Stimulated activated naive CD8-positive, alpha-beta T cell treated with anti-CD3 and anti-CD28 coated beads, Interleukin-15, amount 100 ng/mL, for 72 hours (primary cell): ENCODE measurements around the gene FKBP14.

Source experiments
- ATAC-seq: fragments of 150-1000 bp; cut with Tn5 transposase; 2 replicates; pipeline ENCODE4 v1.10.0; 2021; ENCODE audit warnings: mild to moderate bottlenecking, moderate library complexity
- DNase-seq, 2 donors: peaks; one replicate each; pipeline ENCODE4 v3.0.0; 2021 to 2022
- H3K27ac Mint-ChIP-seq, 2 donors: one replicate each; pipeline ENCODE4 v1.8.0; 2022; ENCODE audit warnings: mild to moderate bottlenecking in 2 of 2, mixed read lengths in 2 of 2, moderate library complexity in 2 of 2
- H3K27me3 Mint-ChIP-seq: one replicate; pipeline ENCODE4 v1.8.0; 2022; ENCODE audit warnings: mixed read lengths
- H3K4me1 Mint-ChIP-seq: one replicate; pipeline ENCODE4 v1.8.0; 2022; ENCODE audit warnings: mild to moderate bottlenecking, mixed read lengths
- H3K4me3 Mint-ChIP-seq, 2 donors: one replicate each; pipeline ENCODE4 v1.8.0; 2022; ENCODE audit warnings: mild to moderate bottlenecking in 2 of 2, mixed read lengths in 2 of 2, moderate library complexity in 1 of 2
- H3K9me3 Mint-ChIP-seq, 2 donors: one replicate each; pipeline ENCODE4 v1.8.0; 2022; ENCODE audit warnings: mixed read lengths in 2 of 2

FKBP14 gene

DNA sequence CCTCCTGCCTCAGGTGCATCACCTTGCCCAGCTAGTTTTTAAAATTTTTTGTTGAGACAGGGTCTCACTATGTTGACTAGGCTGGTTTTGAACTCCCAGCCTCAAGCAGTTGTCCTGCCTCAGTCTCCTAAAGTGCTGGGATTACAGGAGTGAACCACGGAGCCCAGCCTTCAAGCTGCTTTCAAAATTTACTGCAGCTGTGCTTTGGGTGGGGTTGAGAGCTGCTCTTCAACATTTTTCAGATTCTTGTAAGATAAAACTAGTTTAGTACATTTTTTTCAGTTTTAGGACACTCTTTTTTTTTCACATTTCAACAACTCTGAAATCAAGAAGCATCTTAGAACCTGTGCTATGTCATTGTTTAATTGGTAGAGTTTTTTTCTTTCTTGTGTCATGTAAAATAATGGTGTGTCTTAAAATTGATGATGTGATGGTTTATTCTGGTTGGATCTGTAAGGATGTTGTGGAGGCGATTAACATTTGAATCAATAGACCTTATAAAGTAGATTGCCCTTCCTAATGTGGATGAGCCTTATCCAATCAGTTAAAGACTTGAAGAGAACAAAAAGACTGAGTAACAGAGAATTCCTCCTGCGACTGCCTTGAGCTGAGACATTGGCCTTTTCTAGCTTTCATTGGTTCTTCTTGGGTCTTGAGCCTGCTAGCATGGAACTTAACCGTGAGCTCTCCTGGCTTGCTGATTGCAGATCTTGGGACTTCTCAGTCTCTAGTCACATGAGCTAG lies 15.2 kb upstream of the FKBP14 start:
- Mint-ChIP-seq H3K4me1 (peaks cover 8% of the 10 kb centered on the region), H3K4me3 (no peak overlapping the region), H3K27ac (no peak overlapping the region), H3K9me3 (no peaks in the 10 kb centered on the region), H3K27me3 (no peaks in the 10 kb centered on the region)
- DNase-seq (no peak), ATAC-seq (no peak)

GRCh38 chr7:30040938-30041337 lies 14.4 kb upstream of the FKBP14 start:
- DNase-seq (no peak), ATAC-seq (no peak)
- no peak overlapping the region for H3K27ac Mint-ChIP-seq
- no peaks in the 10 kb centered on the region for H3K9me3 Mint-ChIP-seq
- peaks cover 8% of the 10 kb centered on the region for H3K4me1 Mint-ChIP-seq
- H3K4me3 Mint-ChIP-seq = no peak overlapping the region
- no peaks in the 10 kb centered on the region for H3K27me3 Mint-ChIP-seq

DNA sequence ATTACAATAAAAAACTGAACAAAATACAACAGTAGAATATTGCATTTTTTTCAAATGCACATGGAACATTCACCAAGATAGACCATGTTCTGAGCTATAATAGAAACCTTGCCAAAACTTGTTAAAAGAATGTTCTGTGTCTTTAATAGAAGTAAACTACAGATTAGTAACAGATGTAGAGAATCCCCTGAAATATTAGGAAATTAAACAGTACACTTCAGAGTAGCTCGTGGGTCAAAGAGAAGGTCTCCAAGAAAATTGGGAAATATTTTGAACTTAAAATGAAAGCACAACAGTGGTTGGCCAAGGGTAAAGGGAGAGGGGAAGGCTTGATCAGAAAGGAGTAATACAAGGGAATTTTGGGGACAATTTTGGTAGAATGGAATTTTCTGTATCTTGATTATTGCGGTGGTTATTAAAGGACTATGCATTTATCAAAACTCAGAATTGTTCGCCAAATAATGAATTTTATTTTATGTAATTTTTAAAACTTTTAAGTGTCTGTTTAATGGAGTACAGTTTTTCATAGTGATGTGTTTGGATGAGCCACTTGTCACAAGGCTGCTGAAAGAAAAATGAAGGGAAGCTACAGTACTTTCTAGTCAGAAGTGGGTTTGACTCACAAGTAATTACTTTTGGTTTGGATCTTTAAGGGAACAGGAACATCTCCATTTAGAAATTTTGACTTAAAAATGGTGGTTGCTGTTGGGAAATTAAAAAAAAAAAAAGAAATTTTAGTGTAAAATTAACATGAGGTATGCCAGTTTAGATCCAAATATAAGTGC lies 11.9 kb upstream of the FKBP14 start:
- DNase-seq (no peak), ATAC-seq (no peak)
- no peaks in the 10 kb centered on the region for H3K27me3 Mint-ChIP-seq
- no peak overlapping the region for H3K4me3 Mint-ChIP-seq
- no peak overlapping the region for H3K27ac Mint-ChIP-seq
- no peaks in the 10 kb centered on the region for H3K9me3 Mint-ChIP-seq
- H3K4me1 Mint-ChIP-seq = peaks cover 8% of the 10 kb centered on the region

GRCh38 chr7:30036220-30036619 lies 9.7 kb upstream of the FKBP14 start:
- DNase-seq (no peak), ATAC-seq (no peak)
- no peaks in the 10 kb centered on the region for H3K27me3 Mint-ChIP-seq
- no peaks in the 10 kb centered on the region for H3K9me3 Mint-ChIP-seq
- peaks cover 8% of the 10 kb centered on the region for H3K4me1 Mint-ChIP-seq
- peak overlapping the region in 1 of 2 donors; percentile 1 for H3K27ac Mint-ChIP-seq
- no peak overlapping the region for H3K4me3 Mint-ChIP-seq

DNA sequence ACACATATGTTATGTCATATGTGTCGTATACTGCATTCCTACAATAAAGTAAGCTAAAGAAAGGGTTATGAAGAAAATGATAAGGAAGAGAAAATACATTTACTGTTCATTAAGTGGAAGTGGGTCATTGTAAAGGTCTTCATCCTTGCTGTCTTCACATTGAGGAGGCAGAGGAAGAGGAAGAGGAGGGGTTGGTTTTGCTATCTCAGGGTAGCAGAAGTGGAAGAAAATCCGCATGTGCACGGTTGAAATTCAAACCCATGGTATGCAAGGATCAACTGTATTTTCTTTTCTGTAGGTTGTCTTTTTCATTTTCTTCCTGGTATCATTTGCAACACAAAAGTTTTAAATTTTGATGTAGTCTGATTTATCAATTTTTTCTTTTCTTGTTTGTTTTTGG lies 8.0 kb upstream of the FKBP14 start:
- Mint-ChIP-seq H3K27me3 (no peaks in the 10 kb centered on the region), H3K27ac (no peak overlapping the region), H3K4me3 (no peak overlapping the region), H3K4me1 (peaks cover under 1% of the 10 kb centered on the region), H3K9me3 (no peaks in the 10 kb centered on the region)
- no peak for ATAC-seq
- no peak for DNase-seq

- H3K4me3 Mint-ChIP-seq = no peak overlapping the region
- no peak for ATAC-seq
- H3K27ac Mint-ChIP-seq = no peak overlapping the region
- no peaks in the 10 kb centered on the region for H3K27me3 Mint-ChIP-seq
- no peak for DNase-seq
- no peaks in the 10 kb centered on the region for H3K4me1 Mint-ChIP-seq
- no peaks in the 10 kb centered on the region for H3K9me3 Mint-ChIP-seq
These were observed 6.0 kb upstream of the FKBP14 start for GRCh38 chr7:30032310-30033125.

DNA sequence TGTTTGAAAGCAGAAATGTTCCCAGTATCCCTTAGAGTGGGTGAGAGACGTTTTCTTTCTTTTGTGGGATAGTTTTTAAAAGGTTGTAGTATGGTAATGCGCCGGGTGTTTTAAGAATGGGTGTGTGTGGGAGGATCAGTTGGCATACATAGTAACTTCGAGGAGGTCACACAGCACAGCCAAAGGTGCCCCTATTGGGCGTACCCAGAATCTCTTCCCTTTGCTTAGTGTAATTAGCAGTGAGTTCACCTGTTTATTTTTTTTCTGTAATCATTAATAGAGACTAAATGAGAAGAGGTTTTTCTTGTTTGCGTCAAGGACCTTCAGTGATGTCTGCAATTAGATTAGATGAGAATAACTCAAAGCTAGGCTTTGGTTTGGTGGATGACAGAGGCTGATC lies 3.2 kb upstream of the FKBP14 start:
- Mint-ChIP-seq H3K4me1 (peaks cover 11% of the 10 kb centered on the region), H3K9me3 (no peaks in the 10 kb centered on the region), H3K4me3 (no peak overlapping the region), H3K27ac (no peak overlapping the region), H3K27me3 (no peaks in the 10 kb centered on the region)
- no peak for ATAC-seq
- peak in 1 of 2 donors; percentile 28 for DNase-seq

GRCh38 chr7:30028749-30029635 lies 2.5 kb upstream of the FKBP14 start:
- DNase-seq (peak in 1 of 2 donors; percentile 31), ATAC-seq (peak; percentile 24)
- H3K9me3 Mint-ChIP-seq = no peaks in the 10 kb centered on the region
- no peak overlapping the region for H3K4me3 Mint-ChIP-seq
- no peaks in the 10 kb centered on the region for H3K27me3 Mint-ChIP-seq
- H3K4me1 Mint-ChIP-seq = peaks cover 16% of the 10 kb centered on the region
- H3K27ac Mint-ChIP-seq = peak overlapping the region in 1 of 2 donors; percentile 74

DNA sequence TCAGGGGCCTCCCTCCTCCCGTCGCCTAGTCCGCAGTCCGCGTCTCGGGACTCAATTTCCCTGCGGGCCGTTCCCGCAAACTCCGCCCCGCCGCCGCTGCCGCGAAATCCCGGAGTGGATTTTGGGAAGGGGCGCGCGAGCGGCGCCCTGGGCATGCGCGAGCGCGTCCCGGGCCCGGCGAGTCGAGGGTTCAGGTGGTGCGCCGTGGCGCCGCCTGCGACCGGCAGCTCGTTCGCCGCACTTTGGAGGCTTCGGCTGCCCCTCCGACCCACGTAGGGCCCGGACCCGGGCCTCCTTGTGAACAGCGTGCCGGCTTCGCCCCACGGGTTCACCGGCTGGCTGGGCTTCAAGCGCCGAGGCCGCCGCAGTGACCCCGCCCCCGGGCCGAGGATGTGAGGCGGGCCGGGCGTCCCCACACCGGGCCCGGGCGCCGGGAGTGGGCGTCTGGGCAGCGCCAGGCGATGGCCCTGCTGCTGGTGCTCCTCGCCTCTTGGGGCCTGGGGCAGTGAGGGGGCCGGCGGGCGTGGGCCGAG lies 1.8 kb upstream of the FKBP14 start, which contains the start of gene PLEKHA8:
Gene PLEKHA8, plus strand, starts transcription at position 197 of the 533 bp plus-strand sequence. CDS start 351 bp downstream, outside the sequence.
- peaks cover 21% of the 10 kb centered on the region for H3K4me1 Mint-ChIP-seq
- H3K4me3 Mint-ChIP-seq = no peak within 1 kb of the TSS
- no peaks in the 10 kb centered on the region for H3K27me3 Mint-ChIP-seq
- DNase-seq (peak; percentile 90 to 93), ATAC-seq (peak; percentile 60)
- no peaks in the 10 kb centered on the region for H3K9me3 Mint-ChIP-seq
- H3K27ac Mint-ChIP-seq = peak within 1 kb of the TSS; percentile 94 to 96

GRCh38 chr7:30027740-30028215 lies 1.3 kb upstream of the FKBP14 start:
- no peaks in the 10 kb centered on the region for H3K9me3 Mint-ChIP-seq
- ATAC-seq = no peak
- H3K27me3 Mint-ChIP-seq = no peaks in the 10 kb centered on the region
- H3K4me3 Mint-ChIP-seq = no peak overlapping the region
- peaks cover 22% of the 10 kb centered on the region for H3K4me1 Mint-ChIP-seq
- peak overlapping the region; percentile 45 to 94 for H3K27ac Mint-ChIP-seq
- DNase-seq = no peak

- H3K9me3 Mint-ChIP-seq = no peaks in the 10 kb centered on the region
- H3K4me3 Mint-ChIP-seq = no peak overlapping the region
- ATAC-seq = peak; percentile 31
These were observed 559 bp upstream of the FKBP14 start for GRCh38 chr7:30027065-30027456.

DNA sequence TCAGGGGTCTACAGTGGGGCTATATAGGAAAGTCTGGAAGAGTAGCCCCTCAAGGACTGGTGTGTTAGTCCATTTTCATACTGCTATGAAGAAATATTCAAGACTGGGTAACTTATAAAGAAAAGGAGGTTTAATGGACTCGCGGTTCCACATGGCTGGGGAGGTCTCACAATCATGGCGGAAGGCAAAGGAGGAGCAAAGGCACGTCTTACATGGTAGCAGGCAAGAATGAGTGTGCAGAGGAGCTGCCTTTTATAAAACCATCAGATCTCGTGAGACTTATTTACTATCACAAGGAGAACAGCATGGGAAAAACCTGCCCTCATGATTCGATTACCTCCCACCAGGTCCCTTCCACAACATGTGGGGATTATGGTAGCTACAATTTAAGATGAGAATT lies 3.0 kb downstream of the FKBP14 start:
- Mint-ChIP-seq H3K4me3 (no peak overlapping the region), H3K27me3 (no peaks in the 10 kb centered on the region), H3K27ac (no peak overlapping the region), H3K9me3 (no peaks in the 10 kb centered on the region), H3K4me1 (peaks cover 29% of the 10 kb centered on the region)
- ATAC-seq (no peak), DNase-seq (no peak)

More at GRCh38 chr7:30027065-30027456, 559 bp upstream of the FKBP14 start:
- Mint-ChIP-seq H3K27me3 (no peaks in the 10 kb centered on the region), H3K4me1 (peaks cover 22% of the 10 kb centered on the region), H3K27ac (peak overlapping the region; percentile 94 to 96)
- peak in 1 of 2 donors; percentile 33 for DNase-seq

DNA sequence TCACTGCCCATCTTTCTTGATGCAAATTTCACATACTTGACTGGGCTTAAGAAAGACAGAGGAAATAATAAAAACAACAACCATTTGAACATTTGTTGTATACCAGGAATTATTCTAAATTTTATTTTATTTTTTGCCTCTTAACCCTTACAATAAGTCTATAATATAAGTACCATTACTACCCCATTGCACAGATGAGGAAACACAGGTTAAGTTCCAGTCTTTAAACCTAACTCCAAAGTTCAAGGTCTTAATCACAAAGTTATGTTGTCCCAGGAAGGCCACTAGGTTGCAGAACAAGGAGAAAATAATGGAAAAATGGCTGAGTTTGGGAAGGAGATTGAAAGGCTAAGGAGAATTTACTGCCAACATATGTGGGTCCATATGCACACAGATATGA lies 3.5 kb downstream of the FKBP14 start:
- no peak for ATAC-seq
- Mint-ChIP-seq H3K27me3 (no peaks in the 10 kb centered on the region), H3K4me1 (peaks cover 29% of the 10 kb centered on the region), H3K4me3 (no peak overlapping the region), H3K9me3 (no peaks in the 10 kb centered on the region), H3K27ac (no peak overlapping the region)
- DNase-seq = no peak

- ATAC-seq = no peak
- no peak overlapping the region for H3K27ac Mint-ChIP-seq
- H3K9me3 Mint-ChIP-seq = no peaks in the 10 kb centered on the region
- H3K4me1 Mint-ChIP-seq = peaks cover 26% of the 10 kb centered on the region
- H3K4me3 Mint-ChIP-seq = no peak overlapping the region
- no peak for DNase-seq
- no peaks in the 10 kb centered on the region for H3K27me3 Mint-ChIP-seq
These were observed 6.0 kb downstream of the FKBP14 start for GRCh38 chr7:30020535-30020934.
